ENCODE data around the gene VAMP1.
"Not testable (repeated sequence)": the region's sequence is repeated elsewhere in the genome, so short reads cannot be mapped to it uniquely, and the experiment has no call there.

VAMP1 gene

DNA sequence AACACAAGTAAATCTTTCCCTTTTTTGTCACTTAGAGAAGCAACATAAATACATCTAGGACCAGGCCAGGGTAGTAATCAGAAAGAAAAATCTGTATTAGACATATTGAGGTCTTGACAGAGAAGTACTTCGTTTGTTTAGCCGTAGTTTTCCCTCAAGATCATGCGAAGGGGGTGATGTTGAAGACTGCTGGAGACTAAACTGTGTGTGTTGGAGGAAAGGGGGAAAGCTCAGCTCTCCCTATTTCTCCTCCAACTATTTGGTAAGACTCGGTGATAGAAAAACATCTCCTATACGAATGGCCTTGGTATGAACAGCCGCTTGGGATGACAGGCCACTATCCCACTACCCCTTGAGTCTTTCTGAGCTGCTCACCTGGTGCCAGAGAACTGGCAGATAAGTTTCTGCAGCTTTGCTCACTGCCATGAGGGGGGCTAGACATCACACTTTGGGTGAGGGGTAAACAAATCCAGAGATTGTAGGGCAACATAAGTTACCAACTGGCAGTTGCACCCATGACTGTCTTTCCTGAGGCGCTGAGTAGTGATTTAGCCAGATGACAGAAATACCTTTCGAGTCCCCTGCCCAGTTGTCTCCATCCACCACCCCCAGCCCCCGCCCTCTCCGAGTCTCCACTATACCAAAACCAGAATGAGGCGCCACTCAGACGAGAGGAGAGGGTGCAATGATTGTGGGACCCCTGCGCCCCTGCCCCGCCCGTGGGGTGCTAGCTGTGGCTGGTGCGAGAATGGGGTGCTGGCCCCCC, 685 bp downstream of the VAMP1 start:
- DNase-seq (ENCODE audit: low read depth in 2 of 2) = no peak

DNA sequence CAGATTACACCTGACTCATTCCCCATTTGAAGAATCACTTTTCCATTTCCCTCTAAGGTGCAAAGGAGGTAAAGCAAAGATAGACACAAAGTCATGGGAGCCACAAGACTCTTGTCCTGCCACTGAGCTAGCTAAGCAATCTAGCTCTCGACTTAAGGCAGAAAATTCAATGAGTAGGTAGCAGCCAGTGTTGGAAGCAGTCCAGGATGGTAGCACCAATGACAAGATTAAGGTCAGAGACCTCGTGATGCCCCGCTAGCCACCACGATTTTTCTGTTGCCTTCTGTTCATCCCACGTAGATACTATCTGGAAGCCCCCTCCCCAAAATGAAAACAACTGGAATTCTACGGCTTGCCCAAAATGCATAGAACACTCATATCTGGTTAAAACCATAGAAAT, 1.4 kb downstream of the VAMP1 start:
- DNase-seq (ENCODE audit: low read depth in 2 of 2) = no peak

DNA sequence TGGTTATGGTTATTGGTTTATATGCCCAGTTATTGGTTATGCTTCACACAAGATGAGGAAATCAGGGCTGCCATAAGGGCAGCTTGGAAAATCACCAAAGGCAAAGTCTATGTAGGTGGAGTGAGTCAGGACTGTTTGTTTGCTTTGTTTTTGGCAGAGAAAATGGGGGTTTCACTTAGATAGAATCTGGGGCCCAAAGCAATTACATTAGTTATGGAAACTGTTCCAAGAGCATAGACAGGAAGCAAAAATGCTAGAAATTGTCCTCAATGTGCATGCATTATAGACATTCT, 2.2 kb downstream of the VAMP1 start:
- DNase-seq (ENCODE audit: low read depth in 2 of 2) = no peak

GRCh38 chr12:6467571-6468282, 2.8 kb downstream of the VAMP1 start:
- DNase-seq (ENCODE audit: low read depth in 2 of 2) = not testable (repeated sequence)

DNA sequence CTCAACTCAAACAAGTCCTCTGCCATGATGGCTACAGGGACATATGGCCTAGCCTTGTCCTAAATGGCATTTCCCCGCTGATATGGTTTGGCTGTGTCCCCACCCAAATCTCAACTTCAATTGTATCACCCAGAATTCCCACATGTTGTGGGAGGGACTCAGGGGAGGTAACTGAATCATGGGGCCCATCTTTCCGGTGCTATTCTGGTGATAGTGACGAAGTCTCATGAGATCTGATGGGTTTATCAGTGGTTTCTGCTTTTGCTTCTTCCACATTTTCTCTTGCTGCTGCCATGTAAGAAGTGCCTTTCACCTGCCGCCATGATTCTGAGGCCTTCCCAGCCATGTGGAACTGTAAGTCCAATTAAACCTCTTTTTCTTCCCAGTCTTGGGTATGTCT, 3.7 kb downstream of the VAMP1 start:
- not testable (repeated sequence) for DNase-seq (ENCODE audit: low read depth in 2 of 2)

GRCh38 chr12:6466184-6466573, 4.3 kb downstream of the VAMP1 start:
- no peak for DNase-seq (ENCODE audit: low read depth in 2 of 2)

DNA sequence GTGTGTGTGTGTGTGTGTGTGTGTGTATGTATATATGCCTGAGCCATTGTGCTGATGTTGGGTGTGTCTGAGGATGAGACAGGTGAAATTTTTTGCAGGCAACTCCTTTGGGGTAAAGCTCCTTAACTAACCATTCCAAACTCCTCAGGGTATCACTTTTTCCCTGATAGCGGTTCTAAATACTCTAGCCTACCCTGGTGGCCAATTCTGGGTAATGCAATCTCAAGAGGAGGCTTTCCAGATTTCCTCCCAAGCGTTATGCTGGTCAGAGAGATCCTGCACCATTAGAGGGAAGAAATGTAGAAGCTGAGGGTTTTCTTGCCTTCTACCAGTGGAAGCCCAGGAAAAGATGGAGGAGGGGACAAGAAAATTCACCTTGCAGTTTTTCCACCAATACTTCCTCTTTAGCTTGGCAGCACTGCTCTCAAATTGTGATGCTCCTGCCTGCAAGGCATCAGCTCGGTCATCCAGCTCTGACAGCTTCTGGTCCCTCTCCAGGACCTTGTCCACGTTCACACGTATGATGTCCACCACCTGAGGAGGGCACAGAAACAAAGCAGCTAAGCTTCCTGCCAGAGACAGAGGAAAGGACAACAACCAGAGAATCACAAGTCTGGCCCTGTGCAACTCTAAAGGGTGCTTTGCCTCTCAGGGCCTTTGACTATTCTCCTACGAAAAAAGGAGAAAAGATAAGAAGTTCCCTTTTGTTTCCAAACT, 4.9 kb downstream of the VAMP1 start:
- DNase-seq (ENCODE audit: low read depth in 2 of 2) = no peak

DNA sequence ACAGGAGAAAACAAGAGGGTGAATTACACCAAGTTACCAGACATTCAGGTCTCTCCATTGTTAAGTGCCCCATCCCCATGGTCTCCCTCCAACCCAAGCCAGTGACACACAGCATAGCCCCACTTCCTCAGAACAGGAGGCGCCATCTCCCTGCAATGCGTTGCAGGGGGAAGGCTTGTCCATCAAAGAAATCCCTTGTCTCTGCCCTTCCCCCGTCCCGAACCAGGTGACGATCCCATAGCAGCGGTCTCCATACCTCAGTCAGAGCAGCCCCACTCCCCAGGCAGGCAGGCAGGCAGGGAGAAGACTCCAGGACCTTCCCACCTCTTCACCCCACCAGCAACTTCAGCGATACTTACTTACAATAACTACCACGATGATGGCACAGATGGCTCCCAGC, 5.9 kb downstream of the VAMP1 start:
- no peak for DNase-seq (ENCODE audit: low read depth in 2 of 2)

GRCh38 chr12:6463858-6464257, 6.6 kb downstream of the VAMP1 start:
- no peak for DNase-seq (ENCODE audit: low read depth in 2 of 2)

GRCh38 chr12:6463216-6463615, 7.3 kb downstream of the VAMP1 start:
- no peak for DNase-seq (ENCODE audit: low read depth in 2 of 2)

DNA sequence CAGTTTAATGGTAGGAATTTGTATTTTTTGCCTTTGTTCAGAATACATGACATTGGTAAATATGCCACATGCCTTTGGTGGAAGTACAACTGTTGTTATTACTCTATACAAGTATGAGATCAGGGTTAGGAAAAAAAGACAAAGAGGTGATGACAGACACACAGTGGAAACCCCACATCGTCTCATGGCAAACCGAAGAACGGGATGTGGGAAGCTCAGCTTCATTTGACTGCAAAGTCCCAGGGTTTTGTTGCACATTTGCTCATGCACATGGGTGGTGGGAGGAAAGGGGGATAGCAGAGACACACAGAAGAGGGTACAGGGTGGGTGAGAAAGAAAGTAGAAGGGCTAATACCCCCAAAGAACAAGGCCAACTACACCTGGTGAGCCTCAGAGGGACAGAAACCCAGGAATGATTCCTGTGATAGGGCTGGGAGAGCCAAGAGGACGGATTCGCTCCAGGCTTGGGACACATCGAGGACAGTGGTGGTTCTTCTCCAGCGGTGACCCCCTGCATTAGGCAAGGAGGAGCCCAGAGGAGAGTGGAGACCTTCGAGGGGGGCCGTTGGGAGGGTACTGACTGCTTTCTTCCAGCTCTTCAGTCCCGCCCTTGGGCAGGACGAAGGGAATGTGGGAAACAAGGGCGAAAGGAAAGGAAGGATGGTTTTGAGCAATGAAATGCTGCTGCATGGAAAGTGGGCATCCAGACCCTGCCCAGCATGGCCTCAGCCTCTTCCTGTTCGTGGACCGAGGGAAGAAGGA, 8.1 kb downstream of the VAMP1 start:
- no peak for DNase-seq (ENCODE audit: low read depth in 2 of 2)

DNA sequence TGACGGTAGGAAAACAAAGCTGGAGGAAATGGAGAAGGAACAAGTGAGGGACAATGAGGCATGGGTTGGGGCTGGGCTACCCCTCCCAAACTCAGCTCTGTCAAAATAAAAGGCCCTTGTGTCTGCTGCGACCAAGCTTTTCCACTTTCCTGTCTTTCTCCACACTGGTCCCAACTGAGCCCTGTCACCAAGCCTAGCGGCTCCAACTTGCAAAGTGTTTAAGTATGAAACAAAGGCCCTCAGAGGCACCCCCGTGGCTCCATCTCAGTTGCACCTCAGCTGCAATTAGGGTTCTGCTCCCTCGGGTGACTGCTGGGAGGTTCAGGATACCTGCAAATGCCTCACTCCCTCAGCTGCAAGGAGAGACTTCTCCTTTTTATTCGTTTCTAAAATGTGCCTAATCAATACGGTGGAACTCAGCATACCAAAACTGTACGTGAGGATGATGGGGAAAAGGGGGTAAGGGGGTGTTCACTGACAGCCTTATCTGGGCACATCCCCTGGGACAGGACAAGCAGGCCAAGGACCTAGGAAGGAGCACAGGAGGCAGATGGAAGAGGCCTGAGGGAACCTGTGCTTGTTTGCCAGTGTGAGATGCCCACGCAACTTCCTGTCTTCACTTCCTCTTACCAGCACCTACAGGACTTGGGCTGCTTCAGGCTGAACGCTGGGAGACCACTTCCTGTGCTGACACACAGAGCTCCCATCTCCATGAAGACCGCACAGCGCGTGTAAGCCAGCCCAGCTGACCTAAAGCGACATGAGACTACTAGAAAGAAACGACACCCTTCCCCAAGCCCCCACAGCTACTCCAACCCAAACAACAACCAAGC, 8.9 kb downstream of the VAMP1 start:
- DNase-seq (ENCODE audit: low read depth in 2 of 2) = peak; percentile 64 to 72

DNA sequence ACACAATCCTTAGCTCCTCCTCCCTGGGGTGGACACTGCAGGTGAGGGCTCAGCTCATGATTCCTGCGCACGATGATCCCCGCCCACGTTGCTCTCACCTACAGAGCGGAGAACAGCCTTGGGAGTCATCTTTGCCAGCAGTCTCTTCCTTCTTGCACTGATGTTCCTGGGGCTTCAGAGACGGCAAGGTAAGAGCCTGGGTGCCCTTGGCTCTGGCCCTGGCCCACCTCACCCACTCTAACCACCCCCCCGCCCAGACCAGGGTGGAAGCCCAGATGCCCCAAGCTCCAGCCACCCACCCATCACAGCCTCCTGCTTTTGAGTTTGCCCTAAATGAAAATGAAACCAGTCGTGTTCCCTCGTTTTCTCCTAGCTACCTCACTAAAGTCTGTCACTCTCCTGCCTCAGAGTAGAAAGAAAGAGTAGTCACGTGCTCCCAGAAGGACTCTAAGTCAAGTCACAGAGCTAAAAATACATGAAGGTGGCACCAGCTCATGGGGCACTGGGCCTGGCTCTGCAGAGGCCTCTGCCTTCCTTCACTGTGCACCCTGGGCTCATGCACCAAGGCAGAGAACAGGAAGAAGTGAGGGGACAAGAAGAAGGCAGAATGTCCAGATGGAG, 9.6 kb downstream of the VAMP1 start:
- no peak for DNase-seq (ENCODE audit: low read depth in 2 of 2)

DNA sequence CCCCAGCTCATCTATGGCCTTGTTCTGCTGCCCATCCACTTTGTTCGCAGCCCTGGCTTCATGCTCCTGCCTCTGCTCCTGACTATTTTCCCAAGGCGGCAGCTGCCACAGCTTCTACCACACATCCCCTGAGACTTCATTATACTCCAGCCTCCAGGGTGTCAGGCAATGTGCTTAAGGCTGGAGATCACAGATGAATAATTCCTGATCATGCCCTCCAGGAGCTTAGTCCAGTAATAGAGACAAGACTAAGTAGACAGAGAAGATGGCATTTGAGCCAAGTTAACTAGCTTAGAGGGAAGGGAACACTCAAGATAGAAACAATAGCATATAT, 11.5 kb downstream of the VAMP1 start:
- no peak for DNase-seq (ENCODE audit: low read depth in 2 of 2)

DNA sequence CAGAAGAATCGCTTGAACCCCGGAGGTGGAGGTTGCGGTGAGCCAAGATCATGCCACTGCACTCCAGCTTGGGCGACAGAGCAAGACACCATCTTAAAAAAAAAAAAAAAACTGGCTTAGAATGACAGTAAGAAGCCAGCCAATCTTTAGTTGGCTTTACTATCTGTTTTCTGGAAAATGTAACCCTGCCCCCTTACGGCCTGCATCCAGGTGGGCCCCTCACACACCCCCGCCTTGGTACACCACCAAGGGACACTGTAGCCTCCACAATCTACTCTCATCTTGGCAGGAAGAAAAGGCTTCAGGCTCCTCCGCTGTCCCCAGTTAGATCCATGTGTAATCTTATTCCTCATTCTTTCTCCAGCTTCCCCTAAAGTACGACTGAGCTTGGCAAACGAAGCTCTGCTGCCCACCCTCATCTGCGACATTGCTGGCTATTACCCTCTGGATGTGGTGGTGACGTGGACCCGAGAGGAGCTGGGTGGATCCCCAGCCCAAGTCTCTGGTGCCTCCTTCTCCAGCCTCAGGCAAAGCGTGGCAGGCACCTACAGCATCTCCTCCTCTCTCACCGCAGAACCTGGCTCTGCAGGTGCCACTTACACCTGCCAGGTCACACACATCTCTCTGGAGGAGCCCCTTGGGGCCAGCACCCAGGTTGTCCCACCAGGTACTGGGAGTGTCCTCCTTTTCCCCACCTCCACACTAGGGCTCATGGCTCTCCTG, 12.0 kb downstream of the VAMP1 start:
- DNase-seq (ENCODE audit: low read depth in 2 of 2) = no peak

- DNase-seq (ENCODE audit: low read depth in 2 of 2) = no peak
These were observed 13.1 kb downstream of the VAMP1 start for GRCh38 chr12:6457220-6457945.

- no peak for DNase-seq (ENCODE audit: low read depth in 2 of 2)
These were observed 17.4 kb downstream of the VAMP1 start for GRCh38 chr12:6452944-6453630.

GRCh38 chr12:6452245-6452943, 18.1 kb downstream of the VAMP1 start:
- DNase-seq (ENCODE audit: low read depth in 2 of 2) = no peak
